Measurements from ENCODE around the gene FOXA3.

DNA sequence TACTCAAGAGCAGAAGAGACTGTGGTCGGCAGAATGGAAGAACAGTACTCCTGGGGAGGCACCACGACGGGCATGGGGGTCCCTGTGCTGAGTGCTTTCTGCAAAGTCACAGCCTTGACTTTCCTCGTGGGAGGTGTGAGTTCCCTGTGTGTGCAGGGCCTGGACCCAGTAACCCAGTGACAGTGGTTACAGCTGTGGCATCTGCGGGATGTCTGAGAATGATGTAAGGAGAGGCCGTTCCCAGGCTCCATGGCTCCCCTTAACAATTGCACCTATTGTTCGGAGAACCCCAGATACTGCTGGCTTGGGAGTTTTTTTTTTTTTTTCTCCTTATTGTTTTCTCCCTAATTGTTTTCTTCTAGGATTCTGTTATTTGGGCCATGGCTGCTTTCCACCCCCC is 55.6 kb downstream of the FOXA3 start:
- TF ChIP-seq, protein P1, sequence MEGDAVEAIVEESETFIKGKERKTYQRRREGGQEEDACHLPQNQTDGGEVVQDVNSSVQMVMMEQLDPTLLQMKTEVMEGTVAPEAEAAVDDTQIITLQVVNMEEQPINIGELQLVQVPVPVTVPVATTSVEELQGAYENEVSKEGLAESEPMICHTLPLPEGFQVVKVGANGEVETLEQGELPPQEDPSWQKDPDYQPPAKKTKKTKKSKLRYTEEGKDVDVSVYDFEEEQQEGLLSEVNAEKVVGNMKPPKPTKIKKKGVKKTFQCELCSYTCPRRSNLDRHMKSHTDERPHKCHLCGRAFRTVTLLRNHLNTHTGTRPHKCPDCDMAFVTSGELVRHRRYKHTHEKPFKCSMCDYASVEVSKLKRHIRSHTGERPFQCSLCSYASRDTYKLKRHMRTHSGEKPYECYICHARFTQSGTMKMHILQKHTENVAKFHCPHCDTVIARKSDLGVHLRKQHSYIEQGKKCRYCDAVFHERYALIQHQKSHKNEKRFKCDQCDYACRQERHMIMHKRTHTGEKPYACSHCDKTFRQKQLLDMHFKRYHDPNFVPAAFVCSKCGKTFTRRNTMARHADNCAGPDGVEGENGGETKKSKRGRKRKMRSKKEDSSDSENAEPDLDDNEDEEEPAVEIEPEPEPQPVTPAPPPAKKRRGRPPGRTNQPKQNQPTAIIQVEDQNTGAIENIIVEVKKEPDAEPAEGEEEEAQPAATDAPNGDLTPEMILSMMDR (IDR thresholded peaks at IDR 0.05), result no peak
- no peak for TF ChIP-seq POLR2A (IDR thresholded peaks at IDR 0.05)
- no peak for TF ChIP-seq POLR2AphosphoS5 (IDR thresholded peaks at IDR 0.05)
